HG03460 (cell line): Measurements from ENCODE around the gene MEGF6.

Experiments
- ATAC-seq: cut with Tn5 transposase; IDR thresholded peaks from one replicate; pipeline ENCODE4 v1.9.1; 2021; ENCODE audit not compliant: unreplicated experiment

MEGF6 gene

GRCh38 chr1:3472088-3472850 lies 139.0 kb downstream of the MEGF6 start:
- ATAC-seq: no peak

GRCh38 chr1:3471356-3472087 lies 139.8 kb downstream of the MEGF6 start:
- ATAC-seq: no peak

GRCh38 chr1:3470650-3471355 lies 140.5 kb downstream of the MEGF6 start:
- ATAC-seq: no peak

GRCh38 chr1:3469849-3470649 lies 141.3 kb downstream of the MEGF6 start:
- no peak for ATAC-seq

GRCh38 chr1:3469104-3469848 lies 142.0 kb downstream of the MEGF6 start:
- ATAC-seq: no peak

GRCh38 chr1:3468236-3469103 lies 142.8 kb downstream of the MEGF6 start:
- ATAC-seq: no peak

- ATAC-seq: no peak
Measured at GRCh38 chr1:3467096-3468036, 143.9 kb downstream of the MEGF6 start.

- ATAC-seq: no peak
Measured at GRCh38 chr1:3466366-3467075, 144.8 kb downstream of the MEGF6 start.

GRCh38 chr1:3465935-3466321 lies 145.4 kb downstream of the MEGF6 start:
- no peak for ATAC-seq

GRCh38 chr1:3465091-3465934 lies 146.0 kb downstream of the MEGF6 start:
- no peak for ATAC-seq

- no peak for ATAC-seq
Measured at GRCh38 chr1:3464649-3465025, 146.7 kb downstream of the MEGF6 start.

GRCh38 chr1:3463891-3464648 lies 147.2 kb downstream of the MEGF6 start:
- ATAC-seq: no peak

- ATAC-seq: no peak
Measured at GRCh38 chr1:3463408-3463863, 147.9 kb downstream of the MEGF6 start.

GRCh38 chr1:3463013-3463385 lies 148.3 kb downstream of the MEGF6 start:
- no peak for ATAC-seq

- no peak for ATAC-seq
Measured at GRCh38 chr1:3462356-3463012, 148.8 kb downstream of the MEGF6 start.

GRCh38 chr1:3461934-3462275 lies 149.4 kb downstream of the MEGF6 start:
- ATAC-seq: no peak
